ENCODE results near the gene PPFIBP1. TPM values are rescaled to one million over a fixed set of nuclear protein-coding genes. Genes with fewer than 3 reads are reported as not detected.

Gene PPFIBP1
- total and polyA plus RNA-seq, 2 donors (not counting 1 experiment from before 2014, with no cell fraction given), result 3.3 to 15.0 TPM

DNA sequence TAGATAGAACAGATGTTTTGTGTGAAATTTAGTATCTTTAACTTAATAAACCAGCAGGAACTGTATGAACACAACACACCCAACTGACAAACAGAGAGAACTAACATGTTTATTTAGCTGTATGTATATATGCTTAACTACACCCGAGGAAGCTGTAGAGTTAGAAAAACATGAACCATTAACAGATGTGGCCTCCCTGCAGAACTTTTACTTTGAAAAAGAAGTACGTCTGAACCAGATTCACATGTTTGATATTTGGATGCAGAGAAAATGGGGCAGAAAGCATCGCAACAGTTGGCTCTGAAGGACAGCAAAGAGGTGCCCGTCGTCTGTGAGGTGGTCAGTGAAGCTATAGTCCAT is 172.3 kb downstream of the PPFIBP1 start, which contains the start of gene REP15:
Gene REP15, plus strand, starts transcription at position 155 of the 360 bp plus-strand sequence. Its CDS starts 116 bp downstream, at position 271.
- H3K9ac ChIP-seq (ENCODE audit: low read length), result no peak within 1 kb of the TSS
- peaks cover 13% of the 10 kb centered on the region for H3K27me3 Mint-ChIP-seq
- H3K9me3 Mint-ChIP-seq (ENCODE audit: insufficient read depth), result no peaks in the 10 kb centered on the region
- H3K4me3 Mint-ChIP-seq, result no peak within 1 kb of the TSS
- ChIA-PET CTCF (interaction anchor here (0.6 kb wide), 1 partner anchor 38 kb away, joined by 3 read pairs; no protein-coding TSS in a partner anchor), POLR2A (no interaction called here)
- H3K9me3 ChIP-seq (ENCODE audit: control extremely low read depth in 1 of 3, control insufficient read depth in 2 of 3, insufficient read depth in 1 of 3, low read length in 2 of 3), result no peaks in the 10 kb centered on the region
- H3K4me1 Mint-ChIP-seq, result no peaks in the 10 kb centered on the region
- no peak within 1 kb of the TSS for H3K4me2 ChIP-seq (replicated peaks; ENCODE audit: low read depth, low read length, poor library complexity, severe bottlenecking)
- H3K27ac Mint-ChIP-seq, result no peak within 1 kb of the TSS
- intact Hi-C loops (cut with micrococcal nuclease), result no loop called here
- H2AFZ ChIP-seq (ENCODE audit: insufficient read depth, low read depth, low read length, poor library complexity, severe bottlenecking), result no peak within 1 kb of the TSS
- peaks cover 0 to 3% of the 10 kb centered on the region in 2 experiments for H3K36me3 ChIP-seq (replicated peaks in 1 of 2; ENCODE audit: control extremely low read depth in 1 of 2, control insufficient read depth in 1 of 2, extremely low read depth in 1 of 2, insufficient read depth in 2 of 2, low read length in 1 of 2)
- no peaks in the 10 kb centered on the region for H3K27me3 ChIP-seq (replicated peaks in 1 of 4; ENCODE audit: control extremely low read depth in 1 of 4, control insufficient read depth in 3 of 4, insufficient read depth in 4 of 4, low read length in 3 of 4)
- no peaks in the 10 kb centered on the region for H4K20me1 ChIP-seq (ENCODE audit: control insufficient read depth, insufficient read depth, low read length, poor library complexity, severe bottlenecking)
- ATAC-seq (ENCODE audit: low read depth), result no peak
- WGBS (ENCODE audit: insufficient coverage), result 91% methylated on average over 3 of the region's 5 CpGs
- no peak for TF ChIP-seq EZH2 (IDR thresholded peaks at IDR 0.05; ENCODE audit: borderline replicate concordance, insufficient read depth, low read depth, low read length, poor library complexity, severe bottlenecking)
- TF ChIP-seq, protein P1, sequence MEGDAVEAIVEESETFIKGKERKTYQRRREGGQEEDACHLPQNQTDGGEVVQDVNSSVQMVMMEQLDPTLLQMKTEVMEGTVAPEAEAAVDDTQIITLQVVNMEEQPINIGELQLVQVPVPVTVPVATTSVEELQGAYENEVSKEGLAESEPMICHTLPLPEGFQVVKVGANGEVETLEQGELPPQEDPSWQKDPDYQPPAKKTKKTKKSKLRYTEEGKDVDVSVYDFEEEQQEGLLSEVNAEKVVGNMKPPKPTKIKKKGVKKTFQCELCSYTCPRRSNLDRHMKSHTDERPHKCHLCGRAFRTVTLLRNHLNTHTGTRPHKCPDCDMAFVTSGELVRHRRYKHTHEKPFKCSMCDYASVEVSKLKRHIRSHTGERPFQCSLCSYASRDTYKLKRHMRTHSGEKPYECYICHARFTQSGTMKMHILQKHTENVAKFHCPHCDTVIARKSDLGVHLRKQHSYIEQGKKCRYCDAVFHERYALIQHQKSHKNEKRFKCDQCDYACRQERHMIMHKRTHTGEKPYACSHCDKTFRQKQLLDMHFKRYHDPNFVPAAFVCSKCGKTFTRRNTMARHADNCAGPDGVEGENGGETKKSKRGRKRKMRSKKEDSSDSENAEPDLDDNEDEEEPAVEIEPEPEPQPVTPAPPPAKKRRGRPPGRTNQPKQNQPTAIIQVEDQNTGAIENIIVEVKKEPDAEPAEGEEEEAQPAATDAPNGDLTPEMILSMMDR (IDR thresholded peaks at IDR 0.05), result no peak
- no peak within 1 kb of the TSS for H3K27ac ChIP-seq (ENCODE audit: low read length in 2 of 2)
- H3K79me2 ChIP-seq (ENCODE audit: control insufficient read depth, insufficient read depth, low read length), result no peaks in the 10 kb centered on the region
- H3K4me3 ChIP-seq (ENCODE audit: control extremely low read depth in 1 of 5, extremely low read depth in 1 of 5, insufficient read depth in 1 of 5, low read depth in 2 of 5, low read length in 4 of 5), result no peak within 1 kb of the TSS
- no peaks in the 10 kb centered on the region for H3K4me1 ChIP-seq (ENCODE audit: control insufficient read depth in 2 of 2, insufficient read depth in 2 of 2, low read length in 2 of 2)
- DNase-seq, result no peak

- H3K9me3 Mint-ChIP-seq (ENCODE audit: insufficient read depth), result no peaks in the 10 kb centered on the region
- CTCF ChIA-PET, result interaction anchor here (0.9 to 1.0 kb wide), 2 partner anchors 9 to 262 kb away, joined by 3 to 5 read pairs; no protein-coding TSS in a partner anchor
- POLR2A ChIA-PET, result interaction anchor here (0.6 kb wide), 1 partner anchor 685 kb away, joined by 3 read pairs; no protein-coding TSS in a partner anchor
- no peak overlapping the region for H3K27ac Mint-ChIP-seq
- Histone ChIP-seq H3K27me3 (replicated peaks in 1 of 4; ENCODE audit: control extremely low read depth in 1 of 4, control insufficient read depth in 3 of 4, insufficient read depth in 4 of 4, low read length in 3 of 4) (no peaks in the 10 kb centered on the region), H3K9me3 (ENCODE audit: control extremely low read depth in 1 of 3, control insufficient read depth in 2 of 3, insufficient read depth in 1 of 3, low read length in 2 of 3) (no peaks in the 10 kb centered on the region), H3K4me3 (ENCODE audit: control extremely low read depth in 1 of 5, extremely low read depth in 1 of 5, insufficient read depth in 1 of 5, low read depth in 2 of 5, low read length in 4 of 5) (no peak overlapping the region), H3K36me3 (replicated peaks in 1 of 2; ENCODE audit: control extremely low read depth in 1 of 2, control insufficient read depth in 1 of 2, extremely low read depth in 1 of 2, insufficient read depth in 2 of 2, low read length in 1 of 2) (peaks cover 0 to 2% of the 10 kb centered on the region in 2 experiments), H3K4me2 (replicated peaks; ENCODE audit: low read depth, low read length, poor library complexity, severe bottlenecking) (no peak overlapping the region), H3K4me1 (ENCODE audit: control insufficient read depth in 2 of 2, insufficient read depth in 2 of 2, low read length in 2 of 2) (no peaks in the 10 kb centered on the region), H2AFZ (ENCODE audit: insufficient read depth, low read depth, low read length, poor library complexity, severe bottlenecking) (no peak overlapping the region), H3K79me2 (ENCODE audit: control insufficient read depth, insufficient read depth, low read length) (no peaks in the 10 kb centered on the region), H3K27ac (ENCODE audit: low read length in 2 of 2) (no peak overlapping the region), H3K9ac (ENCODE audit: low read length) (no peak overlapping the region), H4K20me1 (ENCODE audit: control insufficient read depth, insufficient read depth, low read length, poor library complexity, severe bottlenecking) (no peaks in the 10 kb centered on the region)
- no peak for ATAC-seq (ENCODE audit: low read depth)
- intact Hi-C loops (cut with micrococcal nuclease), result no loop called here
- H3K4me1 Mint-ChIP-seq, result no peaks in the 10 kb centered on the region
- WGBS (ENCODE audit: insufficient coverage), result 80% methylated on average over 1 of the region's 3 CpGs
- H3K4me3 Mint-ChIP-seq, result no peak overlapping the region
- TF ChIP-seq, protein P1 (IDR thresholded peaks at IDR 0.05), result no peak
- no peak for TF ChIP-seq EZH2 (IDR thresholded peaks at IDR 0.05; ENCODE audit: borderline replicate concordance, insufficient read depth, low read depth, low read length, poor library complexity, severe bottlenecking)
- DNase-seq, result no peak
- H3K27me3 Mint-ChIP-seq, result peaks cover 15% of the 10 kb centered on the region
Observed at GRCh38 chr12:27696864-27697564, 173.0 kb downstream of the PPFIBP1 start.
